HL-60 (cell line): Measurements from ENCODE around the gene NBPF1.

Experiments
- CTCF ChIP-seq: IDR thresholded peaks from one replicate; pipeline ENCODE4 v1.5.1; 2011; ENCODE audit warnings: low read length, control low read depth, inconsistent platforms; ENCODE audit not compliant: insufficient read depth
- GABPA ChIP-seq: IDR thresholded peaks from 2 replicates; pipeline ENCODE4 v1.6.1; 2012; ENCODE audit warnings: low read depth
- POLR2AphosphoS5 ChIP-seq: IDR thresholded peaks from 2 replicates; pipeline ENCODE4 v1.6.1; 2012; ENCODE audit warnings: low read depth
- TF ChIP-seq, protein P1 (sequence below): IDR thresholded peaks from 2 replicates; pipeline ENCODE4 v1.6.1; 2012; ENCODE audit warnings: low read depth; ENCODE audit not compliant: insufficient replicate concordance

- TF ChIP-seq CTCF (no peak), POLR2AphosphoS5 (no peak), GABPA (no peak)
- TF ChIP-seq, protein P1, sequence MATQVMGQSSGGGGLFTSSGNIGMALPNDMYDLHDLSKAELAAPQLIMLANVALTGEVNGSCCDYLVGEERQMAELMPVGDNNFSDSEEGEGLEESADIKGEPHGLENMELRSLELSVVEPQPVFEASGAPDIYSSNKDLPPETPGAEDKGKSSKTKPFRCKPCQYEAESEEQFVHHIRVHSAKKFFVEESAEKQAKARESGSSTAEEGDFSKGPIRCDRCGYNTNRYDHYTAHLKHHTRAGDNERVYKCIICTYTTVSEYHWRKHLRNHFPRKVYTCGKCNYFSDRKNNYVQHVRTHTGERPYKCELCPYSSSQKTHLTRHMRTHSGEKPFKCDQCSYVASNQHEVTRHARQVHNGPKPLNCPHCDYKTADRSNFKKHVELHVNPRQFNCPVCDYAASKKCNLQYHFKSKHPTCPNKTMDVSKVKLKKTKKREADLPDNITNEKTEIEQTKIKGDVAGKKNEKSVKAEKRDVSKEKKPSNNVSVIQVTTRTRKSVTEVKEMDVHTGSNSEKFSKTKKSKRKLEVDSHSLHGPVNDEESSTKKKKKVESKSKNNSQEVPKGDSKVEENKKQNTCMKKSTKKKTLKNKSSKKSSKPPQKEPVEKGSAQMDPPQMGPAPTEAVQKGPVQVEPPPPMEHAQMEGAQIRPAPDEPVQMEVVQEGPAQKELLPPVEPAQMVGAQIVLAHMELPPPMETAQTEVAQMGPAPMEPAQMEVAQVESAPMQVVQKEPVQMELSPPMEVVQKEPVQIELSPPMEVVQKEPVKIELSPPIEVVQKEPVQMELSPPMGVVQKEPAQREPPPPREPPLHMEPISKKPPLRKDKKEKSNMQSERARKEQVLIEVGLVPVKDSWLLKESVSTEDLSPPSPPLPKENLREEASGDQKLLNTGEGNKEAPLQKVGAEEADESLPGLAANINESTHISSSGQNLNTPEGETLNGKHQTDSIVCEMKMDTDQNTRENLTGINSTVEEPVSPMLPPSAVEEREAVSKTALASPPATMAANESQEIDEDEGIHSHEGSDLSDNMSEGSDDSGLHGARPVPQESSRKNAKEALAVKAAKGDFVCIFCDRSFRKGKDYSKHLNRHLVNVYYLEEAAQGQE = no peak
Observed at GRCh38 chr1:16605532-16606505, 7.5 kb downstream of the NBPF1 start.
